Stimulated activated CD8-positive, alpha-beta memory T cell treated with anti-CD3 and anti-CD28 coated beads, Interleukin-2, amount 100 ng/mL, for 1 hour (primary cell): ENCODE data around the gene SOX11.

ENCODE experiments used
- DNase-seq, 2 donors: peaks; one replicate each; pipeline ENCODE4 v3.0.0-alpha.2; 2020; ENCODE audit warnings: low read depth in 2 of 2

The SOX11 gene

DNA sequence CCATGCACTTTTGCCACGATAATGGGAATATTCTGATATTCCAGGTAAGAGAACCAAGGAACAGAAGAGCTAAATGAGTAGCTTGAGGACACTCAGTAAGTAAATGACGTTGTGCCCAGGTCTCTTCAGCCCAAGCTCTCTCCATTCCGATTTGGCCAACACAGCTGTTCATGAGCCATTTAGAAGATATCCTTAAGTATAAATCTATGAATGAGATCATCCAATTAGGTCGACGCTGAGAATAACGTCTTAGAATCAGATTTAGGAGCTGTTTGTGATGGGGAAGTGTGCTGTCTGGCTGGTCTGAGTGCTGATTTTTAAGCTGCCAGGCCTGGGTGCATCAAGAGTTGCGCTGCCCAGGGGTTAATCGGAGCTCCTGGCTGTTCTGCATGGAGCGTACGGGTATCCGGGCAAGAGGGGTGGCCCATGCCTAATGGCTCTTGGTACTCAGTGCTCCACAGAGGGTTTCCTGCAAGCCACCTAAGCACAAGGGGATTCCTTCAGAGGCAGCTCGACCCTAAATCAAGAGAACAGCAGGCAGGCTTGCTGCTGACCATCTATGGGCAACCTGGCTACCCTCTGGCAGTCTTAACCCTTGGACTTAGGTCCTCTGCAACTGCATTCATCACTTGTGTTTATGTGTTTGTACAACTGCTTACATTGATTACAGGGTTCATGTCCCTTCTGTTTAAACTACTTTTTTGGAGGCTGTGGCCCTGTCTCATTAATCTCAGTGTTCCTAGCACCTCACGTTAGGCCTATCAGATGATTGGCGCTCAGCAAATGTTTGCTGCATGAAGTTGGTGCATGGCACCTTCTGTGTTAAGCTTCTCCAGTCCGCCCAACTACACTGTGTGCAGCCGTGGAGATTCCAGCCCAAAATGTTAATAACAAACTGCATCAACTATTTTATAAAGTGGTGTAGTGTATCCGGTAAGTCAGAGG is 31.9 kb downstream of the SOX11 start:
- no peak for DNase-seq

DNA sequence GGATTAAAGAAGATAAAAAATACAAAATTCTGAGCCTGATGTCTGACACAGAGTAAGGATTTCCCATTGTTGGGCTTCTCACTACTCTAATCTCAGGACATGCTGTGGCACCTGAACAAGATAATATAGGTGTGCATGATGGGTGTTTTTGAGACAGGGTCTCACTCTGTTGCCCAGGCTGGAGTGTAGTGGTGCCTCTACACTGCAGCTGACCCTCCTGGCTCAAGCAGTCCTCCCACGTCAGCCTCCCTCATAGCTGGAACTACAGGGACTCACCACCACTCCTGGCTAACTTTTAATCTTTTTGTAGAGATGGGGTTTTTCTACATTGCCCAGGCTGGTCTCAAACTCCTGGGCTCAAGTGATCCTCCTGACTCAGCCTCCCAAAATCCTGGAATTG is 32.9 kb downstream of the SOX11 start:
- no peak for DNase-seq

DNA sequence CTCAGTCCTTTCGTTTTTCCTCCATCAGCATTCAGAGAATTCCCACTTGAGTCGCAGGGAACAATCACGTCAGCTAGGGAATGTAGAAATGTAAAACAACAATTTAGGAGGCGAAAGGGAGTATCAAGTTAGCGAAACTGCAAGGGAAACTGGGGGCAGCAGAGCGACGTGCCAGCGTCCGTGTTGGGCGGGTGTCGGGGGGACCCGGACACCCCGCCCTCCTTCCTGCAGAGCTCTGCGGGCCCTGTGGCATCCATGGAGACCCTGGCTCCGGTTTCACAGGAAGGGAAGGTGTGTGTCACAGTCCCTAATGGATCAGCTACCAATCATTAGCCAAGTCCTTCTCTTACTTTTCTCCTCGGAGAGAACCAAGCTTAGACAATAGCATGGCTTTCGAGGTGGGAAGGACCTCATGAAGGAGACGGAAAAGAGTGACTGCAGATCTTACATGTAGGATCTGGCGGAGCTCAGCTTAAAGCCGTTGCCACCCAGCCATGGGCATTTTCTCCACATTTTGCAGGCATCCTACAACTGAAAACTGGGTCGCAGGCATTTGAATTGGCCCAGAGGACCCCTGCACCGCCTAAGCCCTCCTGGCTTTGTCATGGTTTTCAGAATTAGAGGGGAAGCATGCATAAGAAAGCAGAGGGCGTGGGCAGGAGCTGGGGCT is 33.7 kb downstream of the SOX11 start:
- DNase-seq, result no peak

DNA sequence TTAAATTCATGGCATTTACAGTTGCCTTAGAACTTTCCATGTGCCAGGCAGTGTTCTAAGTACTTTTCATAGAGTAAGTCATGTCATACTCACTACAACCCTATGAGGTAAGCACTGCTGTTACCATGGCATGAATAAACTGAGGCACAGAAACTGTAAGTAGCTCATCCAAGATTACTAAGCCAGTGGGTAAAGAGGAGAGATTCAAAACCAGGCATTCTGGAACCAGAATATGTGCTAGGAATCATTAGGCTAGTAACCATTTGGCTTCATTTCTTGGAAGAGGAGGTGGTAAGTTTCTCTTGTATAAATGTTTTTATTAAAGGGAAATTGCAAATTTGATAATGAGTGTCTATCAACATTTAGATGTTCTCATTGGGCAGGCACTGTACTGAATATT is 35.1 kb downstream of the SOX11 start:
- DNase-seq, result no peak

DNA sequence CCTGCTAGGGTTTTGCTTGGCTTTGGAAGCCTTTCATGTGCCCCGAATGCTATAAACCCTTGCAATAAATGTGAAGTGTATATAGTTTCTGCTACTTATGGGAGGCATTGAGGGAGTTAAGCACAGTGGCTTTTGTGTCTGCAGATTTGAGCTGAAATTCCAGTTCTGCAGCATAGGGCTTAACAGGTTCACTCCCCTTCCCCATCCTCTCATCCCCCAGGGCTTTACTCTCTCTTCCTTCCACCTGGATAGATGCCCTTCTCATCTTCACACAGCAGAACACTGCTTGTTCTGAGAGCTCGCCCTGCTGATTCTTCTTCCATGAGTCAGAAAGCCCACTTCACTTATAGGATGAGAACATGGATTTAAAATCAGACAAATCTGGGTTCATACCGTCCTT is 37.2 kb downstream of the SOX11 start:
- no peak for DNase-seq

DNA sequence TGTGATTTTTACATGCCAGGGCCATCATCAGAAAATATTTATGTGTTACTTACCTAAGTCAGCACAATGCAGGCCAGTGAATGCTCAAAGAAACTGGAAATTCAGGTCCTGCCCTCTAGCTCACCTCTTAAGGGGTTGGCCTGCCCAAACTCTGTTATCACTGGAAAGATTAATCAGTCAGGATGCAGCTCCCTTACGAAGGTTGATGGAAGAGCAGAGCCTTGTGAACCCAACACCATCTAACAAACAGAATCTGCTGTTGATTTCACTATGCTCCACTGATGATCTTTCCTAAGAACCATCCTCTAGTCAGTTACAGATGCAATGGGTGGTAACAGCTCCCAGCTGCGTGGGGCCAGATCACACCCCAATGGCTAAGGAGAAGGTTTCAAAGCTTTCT is 38.2 kb downstream of the SOX11 start:
- DNase-seq, result no peak

DNA sequence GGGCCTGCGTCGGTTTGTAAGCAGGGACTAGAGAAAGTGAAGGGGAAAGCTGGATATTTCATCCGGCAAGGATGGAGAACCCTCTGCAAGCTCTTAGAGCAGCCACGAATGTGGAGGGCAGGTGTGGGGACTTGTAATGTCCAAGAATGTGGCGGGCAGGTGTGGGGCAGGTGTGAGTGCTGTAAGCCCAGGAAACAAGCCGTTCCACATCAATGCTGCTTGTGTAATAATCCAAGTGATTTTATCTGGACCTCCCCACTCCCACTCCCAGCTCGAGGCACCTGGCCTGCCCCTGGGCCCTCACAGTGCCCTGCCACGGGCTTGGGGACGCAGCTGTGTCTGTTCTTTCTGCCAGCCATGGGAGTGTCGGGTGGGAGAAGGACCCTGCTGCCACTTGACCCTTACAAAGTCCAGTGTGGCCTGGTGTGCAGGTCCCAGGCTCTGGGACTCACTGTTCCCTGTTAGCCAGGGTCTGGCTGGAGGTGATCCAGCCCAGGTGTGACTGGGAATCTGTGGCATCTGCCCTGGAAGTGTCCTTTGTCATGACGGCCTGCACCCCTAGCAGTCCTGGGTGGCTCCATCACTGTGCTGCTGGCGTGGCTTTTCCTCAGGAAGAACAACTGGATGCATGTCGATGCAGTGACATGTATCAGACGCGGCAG is 42.8 kb downstream of the SOX11 start:
- DNase-seq, result no peak

DNA sequence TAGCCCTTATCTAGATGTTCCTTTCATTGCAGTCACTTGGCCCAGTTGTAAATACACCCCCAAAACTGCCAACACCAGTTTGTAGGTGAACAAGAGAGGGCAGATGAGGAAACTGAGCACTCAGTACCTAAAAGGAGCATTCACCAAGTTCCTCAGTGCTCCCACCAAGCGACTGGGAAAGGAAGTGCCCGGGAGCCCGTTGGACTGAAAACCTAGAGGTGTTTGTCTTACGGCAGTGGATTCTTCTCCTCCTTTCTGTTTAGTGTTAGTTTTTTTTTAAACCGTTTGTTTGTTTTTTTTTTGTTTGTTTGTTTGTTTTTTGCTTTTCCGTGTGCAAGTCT is 43.3 kb downstream of the SOX11 start:
- DNase-seq, result no peak

DNA sequence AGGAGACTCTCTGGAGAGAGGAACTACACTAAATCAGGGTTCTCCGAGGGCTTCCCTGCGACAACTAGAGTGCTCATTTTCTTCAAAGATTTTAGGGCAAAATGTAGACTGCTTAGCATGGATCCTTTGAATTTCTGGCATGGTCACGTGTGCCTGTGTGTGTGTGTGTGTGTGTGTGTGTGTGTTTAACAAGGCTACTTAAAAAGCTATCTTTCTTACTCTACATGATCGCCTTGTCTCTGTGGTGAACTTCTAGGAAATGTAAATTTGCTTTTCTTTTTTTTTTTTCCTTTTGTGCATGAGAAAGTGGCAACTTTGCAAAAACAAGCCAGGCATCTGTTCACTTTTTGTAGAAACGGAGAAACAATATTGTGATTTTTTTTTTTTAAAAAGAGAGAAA is 43.9 kb downstream of the SOX11 start:
- no peak for DNase-seq

DNA sequence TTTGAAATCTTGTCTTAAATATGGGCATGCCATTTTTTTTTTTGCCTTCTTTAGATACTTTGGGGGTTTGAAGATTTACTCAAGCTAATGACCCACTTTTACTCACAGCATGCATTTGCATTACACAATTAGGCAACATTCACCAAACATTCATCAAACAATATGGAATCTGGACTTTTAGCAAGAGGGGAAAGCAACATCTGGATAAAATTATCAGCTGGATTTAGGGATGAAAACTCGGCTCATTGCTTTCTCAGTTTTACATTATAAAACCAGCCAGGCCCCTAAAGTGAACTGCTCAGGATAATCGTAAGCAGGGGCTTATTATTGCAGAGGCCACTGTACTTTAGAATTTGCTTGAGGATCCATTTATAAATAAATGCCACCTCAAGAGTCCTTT is 44.7 kb downstream of the SOX11 start:
- no peak for DNase-seq

DNA sequence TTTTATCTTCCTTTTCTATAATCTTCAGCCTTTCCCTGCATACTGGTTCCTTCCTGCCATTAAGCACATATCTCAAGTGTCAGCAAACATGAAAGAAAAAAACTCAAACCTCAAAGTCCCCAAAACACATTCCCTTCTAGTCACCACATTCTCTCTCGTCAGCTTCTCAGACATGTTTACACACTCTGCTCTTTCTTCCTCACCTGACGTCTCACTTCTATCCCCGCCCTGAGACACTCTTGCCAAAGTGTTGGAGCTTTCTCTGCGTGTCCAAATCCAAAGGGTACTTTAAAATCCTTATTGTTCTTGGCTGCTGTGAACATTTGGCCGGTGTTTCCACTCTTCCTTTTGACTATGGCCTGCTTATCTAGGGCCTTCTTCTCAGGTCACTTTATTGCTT is 47.9 kb downstream of the SOX11 start:
- no peak for DNase-seq

DNA sequence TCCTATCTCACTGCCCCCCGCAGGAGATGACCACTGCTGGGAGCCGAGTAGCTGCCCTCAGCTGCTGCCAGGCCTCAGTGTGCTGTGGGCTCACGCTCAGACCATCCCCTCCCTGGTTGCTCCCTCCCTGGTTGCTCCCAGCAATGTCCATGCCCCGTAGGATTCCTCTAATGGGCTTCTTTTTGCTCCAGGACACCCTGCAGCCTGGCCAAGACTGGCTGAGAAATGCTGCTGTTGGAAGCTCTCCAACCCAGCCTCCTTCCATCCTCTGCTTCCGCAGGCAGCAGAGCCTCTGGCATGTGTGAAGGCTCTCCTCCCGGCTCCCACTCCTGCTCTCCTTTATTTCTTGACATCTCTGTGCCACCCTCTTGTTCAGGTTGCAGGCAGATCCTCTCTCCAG is 48.6 kb downstream of the SOX11 start:
- DNase-seq, result no peak

DNA sequence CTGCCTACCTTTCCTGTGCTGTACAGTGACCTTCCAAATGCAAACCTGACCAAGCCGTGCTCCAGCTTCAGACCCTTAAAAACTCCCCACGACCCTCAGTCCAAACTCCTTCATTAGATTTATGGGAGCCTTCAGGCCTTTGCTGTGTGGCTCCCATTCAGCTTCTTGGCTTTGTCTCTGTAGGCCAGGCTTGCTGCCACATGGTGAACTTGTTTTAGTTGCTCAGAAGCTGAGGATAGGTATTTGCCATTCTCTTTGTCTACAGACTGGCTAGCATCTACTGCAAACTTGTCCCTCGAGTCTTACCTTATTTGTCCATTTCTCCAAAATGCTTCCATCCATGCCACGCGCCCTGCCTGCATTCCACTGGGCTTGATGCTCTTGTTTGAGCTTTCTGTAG is 49.1 kb downstream of the SOX11 start:
- no peak for DNase-seq

DNA sequence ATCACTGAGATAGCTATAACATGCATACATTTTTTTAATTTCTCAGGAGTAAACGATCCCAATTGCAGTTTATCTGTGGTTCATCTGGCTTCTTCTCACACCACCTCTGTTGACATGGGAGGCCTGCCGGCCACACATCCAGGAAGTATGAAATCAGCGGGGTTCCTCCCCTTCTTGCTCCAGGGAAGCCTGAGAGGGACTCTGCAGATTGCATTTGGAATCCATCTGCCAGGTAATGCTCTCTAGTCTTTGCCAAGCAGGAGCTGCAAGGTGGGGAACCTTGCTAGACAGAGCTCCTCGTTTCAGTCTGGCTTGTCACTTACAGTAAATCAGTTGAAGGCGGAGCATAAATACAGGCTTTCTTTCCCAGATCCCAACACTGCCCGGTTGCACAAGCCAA is 49.9 kb downstream of the SOX11 start:
- no peak for DNase-seq

DNA sequence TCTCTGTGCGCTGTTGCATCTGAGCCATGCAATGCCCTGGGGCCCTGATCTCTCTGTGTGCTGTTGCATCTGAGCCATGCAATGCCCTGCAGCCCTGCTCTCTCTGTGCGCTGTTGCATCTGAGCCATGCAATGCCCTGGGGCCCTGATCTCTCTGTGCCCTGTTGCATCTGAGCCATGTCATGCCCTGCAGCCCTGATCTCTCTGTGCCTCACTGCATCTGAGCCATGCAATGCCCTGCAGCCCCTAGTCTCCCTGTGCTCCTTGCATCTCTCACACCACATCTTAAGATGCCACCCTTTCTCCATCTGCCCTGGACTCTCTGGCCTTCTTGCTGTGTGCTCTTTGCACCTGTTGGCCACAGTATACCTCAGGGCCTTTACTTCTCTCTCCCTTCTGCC is 56.2 kb downstream of the SOX11 start:
- DNase-seq, result no peak

DNA sequence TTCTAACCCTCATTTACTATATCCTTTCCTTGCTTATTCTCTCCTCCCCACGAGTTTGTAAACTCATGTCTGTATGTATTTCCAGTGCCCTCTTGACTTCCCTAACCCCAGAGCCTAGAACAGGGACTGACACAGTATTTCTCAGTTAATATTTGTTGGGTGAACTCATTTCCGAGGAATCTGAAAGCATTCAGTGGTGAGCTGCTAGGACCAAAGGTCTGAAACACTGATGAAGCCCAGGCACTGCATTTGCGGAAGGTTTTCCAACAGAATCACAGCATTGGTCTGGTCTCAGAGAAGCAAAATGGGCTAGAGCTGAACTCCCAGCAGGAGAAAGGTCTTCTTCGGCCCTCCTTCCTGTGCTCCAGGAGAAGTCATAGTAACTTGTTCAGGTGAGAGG is 56.8 kb downstream of the SOX11 start:
- no peak for DNase-seq

DNA sequence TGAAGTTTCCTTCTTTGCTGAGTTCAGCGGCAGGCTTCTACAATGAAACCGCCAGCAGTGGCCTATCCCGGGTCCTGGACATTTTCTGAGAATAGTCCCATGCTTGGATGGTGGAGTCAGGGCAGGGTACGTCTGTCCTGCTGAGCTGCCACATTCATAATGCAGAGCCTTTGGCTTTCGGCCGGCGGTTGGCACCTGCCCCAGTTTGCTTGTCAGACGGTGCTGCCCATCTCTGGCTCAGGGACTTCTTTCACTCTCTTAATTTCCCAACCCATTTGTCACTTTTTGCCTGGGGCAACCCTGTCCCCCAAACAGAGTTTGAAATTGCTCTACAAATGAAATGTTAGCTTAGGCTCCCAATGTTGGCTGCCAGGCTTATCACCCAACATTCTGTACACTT is 57.2 kb downstream of the SOX11 start:
- DNase-seq, result no peak
